ENCODE results near the gene ZNF485. TPM values are rescaled to one million over a fixed set of nuclear protein-coding genes. Genes with fewer than 3 reads are reported as not detected.
"Not testable (repeated sequence)": the region's sequence is repeated elsewhere in the genome, so short reads cannot be mapped to it uniquely, and the experiment has no call there.

ZNF485 gene
- total RNA-seq, 2 experiments from 2014 or later = 1.1 to 1.6 TPM

- ATAC-seq (no peak), DNase-seq (no peak)
- Mint-ChIP-seq H3K36me3 (peaks cover 14% of the 10 kb centered on the region), H3K27ac (no peak overlapping the region), H3K4me3 (no peak overlapping the region), H3K27me3 (no peaks in the 10 kb centered on the region), H3K9me3 (ENCODE audit: low read depth) (peaks cover 25% of the 10 kb centered on the region), H3K4me1 (peaks cover 9% of the 10 kb centered on the region)
- CTCF ChIA-PET = no interaction called here
Observed at GRCh38 chr10:43622038-43622437, 15.8 kb downstream of the ZNF485 start.

DNA sequence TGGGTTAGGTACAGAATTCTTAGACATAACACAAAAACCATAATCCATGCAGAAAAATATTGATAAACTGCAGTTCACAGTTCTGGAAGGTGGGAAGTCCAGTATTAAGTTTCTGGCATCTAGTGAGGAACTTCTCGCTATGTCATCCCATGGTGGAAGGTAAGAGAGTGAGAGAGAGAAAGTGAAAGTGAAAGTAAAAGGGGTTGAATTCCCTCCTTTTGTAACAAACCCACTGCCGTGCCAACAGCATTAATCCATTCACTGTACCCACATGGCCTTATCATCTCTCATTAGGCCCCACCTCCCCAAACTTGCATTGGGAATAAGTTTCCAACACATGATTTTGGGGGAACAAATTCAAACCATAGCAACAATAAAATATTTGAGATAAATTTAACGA is 17.1 kb downstream of the ZNF485 start:
- CTCF ChIA-PET = no interaction called here

GRCh38 chr10:43627942-43628341 is 21.7 kb downstream of the ZNF485 start:
- DNase-seq = no peak

More for the DNA sequence above, 17.1 kb downstream of the ZNF485 start:
- Mint-ChIP-seq H3K4me3 (peak overlapping the region; percentile 30), H3K27ac (no peak overlapping the region), H3K27me3 (no peaks in the 10 kb centered on the region), H3K9me3 (ENCODE audit: low read depth) (peaks cover 23% of the 10 kb centered on the region), H3K36me3 (peaks cover 10% of the 10 kb centered on the region), H3K4me1 (peaks cover 9% of the 10 kb centered on the region)
- DNase-seq = no peak
- peak; percentile 45 for ATAC-seq

DNA sequence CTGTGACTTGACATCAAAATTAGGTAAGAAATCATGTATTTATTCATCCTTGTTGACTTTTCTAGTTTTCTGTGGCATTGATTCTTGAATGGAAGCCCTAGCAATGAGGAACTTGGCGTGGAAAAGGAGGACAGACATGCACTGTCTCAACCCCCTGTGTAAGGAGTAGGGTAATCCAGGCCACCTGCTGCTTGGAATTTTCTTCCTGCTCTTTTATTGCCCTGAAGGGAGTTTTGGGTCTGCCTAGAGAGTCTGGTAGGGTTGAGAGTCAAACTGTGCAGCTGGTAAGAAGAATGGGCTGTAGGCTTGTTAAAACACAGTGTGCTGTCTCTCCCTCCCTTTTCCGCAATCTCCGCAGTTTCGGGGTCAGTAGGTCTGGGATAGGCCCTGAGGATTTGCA is 22.7 kb downstream of the ZNF485 start:
- CTCF ChIA-PET = no interaction called here
- DNase-seq (no peak), ATAC-seq (no peak)
- H3K9me3 Mint-ChIP-seq (ENCODE audit: low read depth) = peaks cover 8% of the 10 kb centered on the region
- no peak overlapping the region for H3K4me3 Mint-ChIP-seq
- no peak overlapping the region for H3K27ac Mint-ChIP-seq
- H3K4me1 Mint-ChIP-seq = no peaks in the 10 kb centered on the region
- H3K27me3 Mint-ChIP-seq = no peaks in the 10 kb centered on the region
- no peaks in the 10 kb centered on the region for H3K36me3 Mint-ChIP-seq

More at GRCh38 chr10:43627942-43628341, 21.7 kb downstream of the ZNF485 start:
- H3K36me3 Mint-ChIP-seq = peaks cover 6% of the 10 kb centered on the region
- peaks cover 9% of the 10 kb centered on the region for H3K9me3 Mint-ChIP-seq (ENCODE audit: low read depth)
- H3K27me3 Mint-ChIP-seq = no peaks in the 10 kb centered on the region
- no peak overlapping the region for H3K27ac Mint-ChIP-seq
- H3K4me1 Mint-ChIP-seq = peaks cover 5% of the 10 kb centered on the region
- no peak for ATAC-seq
- no peak overlapping the region for H3K4me3 Mint-ChIP-seq
- CTCF ChIA-PET = no interaction called here

- H3K27ac Mint-ChIP-seq, CTCF ChIA-PET, H3K4me1 Mint-ChIP-seq, ATAC-seq, H3K36me3 Mint-ChIP-seq, H3K4me3 Mint-ChIP-seq, DNase-seq, H3K27me3 Mint-ChIP-seq: not testable (repeated sequence)
- H3K9me3 Mint-ChIP-seq (ENCODE audit: low read depth) = peaks cover 10% of the 10 kb centered on the region
Observed at GRCh38 chr10:43635816-43636215, 29.6 kb downstream of the ZNF485 start.

DNA sequence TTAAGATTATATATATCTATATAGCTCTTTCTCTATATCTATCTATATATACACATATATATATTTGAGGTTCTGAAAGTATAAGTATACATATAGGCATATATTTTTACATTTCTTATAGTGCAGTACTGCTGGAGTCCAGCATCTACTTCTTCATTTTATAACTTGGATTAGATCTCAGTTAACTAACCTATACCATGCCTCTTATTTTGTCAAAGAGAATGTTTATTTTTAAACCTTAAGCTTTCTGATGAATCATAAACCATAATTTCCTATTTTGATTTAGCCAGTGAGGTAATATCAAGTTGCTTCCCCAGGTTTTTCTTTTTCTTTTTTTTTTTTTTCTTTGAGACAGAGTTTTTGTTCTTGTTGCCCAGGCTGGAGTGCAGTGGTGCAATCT is 34.4 kb downstream of the ZNF485 start:
- Mint-ChIP-seq H3K4me3 (no peak overlapping the region), H3K27ac (no peak overlapping the region), H3K27me3 (no peaks in the 10 kb centered on the region), H3K9me3 (ENCODE audit: low read depth) (peaks cover 35% of the 10 kb centered on the region), H3K4me1 (no peaks in the 10 kb centered on the region), H3K36me3 (peaks cover 28% of the 10 kb centered on the region)
- DNase-seq (no peak), ATAC-seq (no peak)
- CTCF ChIA-PET = no interaction called here

GRCh38 chr10:43644252-43644651 is 38.0 kb downstream of the ZNF485 start:
- DNase-seq (no peak), ATAC-seq (no peak)
- no peak overlapping the region for H3K27ac Mint-ChIP-seq
- peaks cover 4% of the 10 kb centered on the region for H3K27me3 Mint-ChIP-seq
- H3K36me3 Mint-ChIP-seq = peaks cover 44% of the 10 kb centered on the region
- H3K4me3 Mint-ChIP-seq = no peak overlapping the region
- peaks cover 9% of the 10 kb centered on the region for H3K4me1 Mint-ChIP-seq
- CTCF ChIA-PET = no interaction called here
- peaks cover 40% of the 10 kb centered on the region for H3K9me3 Mint-ChIP-seq (ENCODE audit: low read depth)

GRCh38 chr10:43645866-43646265 is 39.6 kb downstream of the ZNF485 start:
- H3K4me3 Mint-ChIP-seq = no peak overlapping the region

GRCh38 chr10:43647576-43647975 is 41.3 kb downstream of the ZNF485 start:
- no peak overlapping the region for H3K27ac Mint-ChIP-seq
- ATAC-seq (no peak), DNase-seq (no peak)
- peaks cover 44% of the 10 kb centered on the region for H3K36me3 Mint-ChIP-seq
- peak overlapping the region; percentile 79 for H3K4me3 Mint-ChIP-seq
- peaks cover 9% of the 10 kb centered on the region for H3K27me3 Mint-ChIP-seq
- peaks cover 25% of the 10 kb centered on the region for H3K9me3 Mint-ChIP-seq (ENCODE audit: low read depth)
- peaks cover 11% of the 10 kb centered on the region for H3K4me1 Mint-ChIP-seq
- CTCF ChIA-PET = interaction anchor here (1.0 to 1.8 kb wide), 2 partner anchors 42 to 392 kb away, joined by 3 to 7 read pairs; no protein-coding TSS in a partner anchor

More at GRCh38 chr10:43645866-43646265, 39.6 kb downstream of the ZNF485 start:
- peaks cover 44% of the 10 kb centered on the region for H3K36me3 Mint-ChIP-seq
- peaks cover 11% of the 10 kb centered on the region for H3K4me1 Mint-ChIP-seq
- CTCF ChIA-PET = no interaction called here
- DNase-seq (no peak), ATAC-seq (no peak)
- H3K9me3 Mint-ChIP-seq (ENCODE audit: low read depth) = peaks cover 37% of the 10 kb centered on the region
- no peak overlapping the region for H3K27ac Mint-ChIP-seq
- peaks cover 9% of the 10 kb centered on the region for H3K27me3 Mint-ChIP-seq

- Mint-ChIP-seq H3K4me1 (peaks cover 11% of the 10 kb centered on the region), H3K27me3 (peaks cover 9% of the 10 kb centered on the region), H3K27ac (no peak overlapping the region), H3K9me3 (ENCODE audit: low read depth) (peaks cover 21% of the 10 kb centered on the region), H3K36me3 (peaks cover 41% of the 10 kb centered on the region), H3K4me3 (peak overlapping the region; percentile 79)
- ATAC-seq = no peak
- CTCF ChIA-PET = interaction anchor here (1.0 to 1.8 kb wide), 2 partner anchors 42 to 392 kb away, joined by 3 to 7 read pairs; no protein-coding TSS in a partner anchor
- no peak for DNase-seq
Observed at GRCh38 chr10:43648095-43648397, 41.8 kb downstream of the ZNF485 start.

DNA sequence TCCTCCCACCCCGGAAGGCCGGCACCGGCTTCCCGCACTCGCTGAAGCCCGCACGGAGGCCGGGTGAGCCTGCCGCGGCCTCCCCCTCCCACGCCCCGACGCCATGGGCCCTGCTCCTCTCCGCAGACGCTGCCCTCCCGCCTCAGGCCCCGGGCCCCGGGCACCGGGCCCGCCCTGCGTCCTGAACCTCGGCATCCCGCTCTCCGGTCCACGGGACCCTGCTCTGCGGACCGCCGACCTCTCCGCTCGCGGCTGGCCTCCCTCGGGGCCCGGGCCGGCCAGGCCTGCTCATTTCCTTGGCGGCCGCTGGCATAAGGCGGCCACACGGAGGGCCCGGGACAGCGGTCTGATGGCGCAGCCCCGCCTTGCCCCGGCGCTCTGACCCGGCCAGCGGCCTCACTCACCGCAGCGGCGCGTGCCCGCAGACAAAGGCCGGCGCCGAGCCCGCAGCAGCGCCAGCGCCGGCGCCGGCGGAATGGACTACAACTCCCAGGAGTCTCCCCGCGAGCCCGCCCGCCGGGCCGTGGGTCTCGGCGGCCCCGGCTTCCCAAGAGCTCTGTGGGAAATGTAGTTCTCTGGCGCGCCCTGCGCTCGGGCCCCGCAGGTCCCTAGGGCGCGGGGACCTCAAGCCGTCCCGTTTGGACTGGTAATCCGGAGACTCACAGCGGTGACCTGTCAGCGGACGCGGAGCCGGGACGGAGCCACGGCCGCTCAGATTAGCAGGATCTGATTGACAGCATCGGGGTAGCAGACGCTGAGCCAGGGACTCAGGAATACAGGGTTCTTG is 42.4 kb downstream of the ZNF485 start, which contains the start of gene ZNF32:
ZNF32 (minus strand) TSS at position 484 of the 787 bp plus-strand sequence. CDS start 2,748 bp downstream, outside the sequence.
- Mint-ChIP-seq H3K27ac (no peak within 1 kb of the TSS), H3K9me3 (ENCODE audit: low read depth) (peaks cover 16% of the 10 kb centered on the region), H3K36me3 (peaks cover 35% of the 10 kb centered on the region), H3K4me1 (peaks cover 11% of the 10 kb centered on the region), H3K27me3 (peaks cover 9% of the 10 kb centered on the region), H3K4me3 (peak within 1 kb of the TSS; percentile 79)
- CTCF ChIA-PET = interaction anchor here (1.0 to 1.8 kb wide), 3 partner anchors 16 to 393 kb away, joined by 3 to 7 read pairs (median 3); no protein-coding TSS in a partner anchor
- ATAC-seq (peak; percentile 99), DNase-seq (peak; percentile 82)

- DNase-seq = no peak
- ATAC-seq = no peak
Observed at GRCh38 chr10:43649185-43649523, 42.9 kb downstream of the ZNF485 start.

GRCh38 chr10:43653746-43654145 is 47.5 kb downstream of the ZNF485 start:
- DNase-seq (no peak), ATAC-seq (no peak)
- no peaks in the 10 kb centered on the region for H3K36me3 Mint-ChIP-seq
- H3K27me3 Mint-ChIP-seq = peaks cover 12% of the 10 kb centered on the region
- H3K9me3 Mint-ChIP-seq (ENCODE audit: low read depth) = no peaks in the 10 kb centered on the region
- CTCF ChIA-PET = no interaction called here
- no peak overlapping the region for H3K27ac Mint-ChIP-seq
- H3K4me1 Mint-ChIP-seq = peaks cover 6% of the 10 kb centered on the region
- H3K4me3 Mint-ChIP-seq = no peak overlapping the region

More at GRCh38 chr10:43649185-43649523, 42.9 kb downstream of the ZNF485 start:
- Mint-ChIP-seq H3K4me1 (peaks cover 11% of the 10 kb centered on the region), H3K9me3 (ENCODE audit: low read depth) (peaks cover 14% of the 10 kb centered on the region), H3K27me3 (peaks cover 9% of the 10 kb centered on the region), H3K27ac (no peak overlapping the region), H3K36me3 (peaks cover 30% of the 10 kb centered on the region), H3K4me3 (peak overlapping the region; percentile 79)
- CTCF ChIA-PET = interaction anchor here (1.3 to 1.8 kb wide), 2 partner anchors 17 to 41 kb away, joined by 3 to 7 read pairs; no protein-coding TSS in a partner anchor

DNA sequence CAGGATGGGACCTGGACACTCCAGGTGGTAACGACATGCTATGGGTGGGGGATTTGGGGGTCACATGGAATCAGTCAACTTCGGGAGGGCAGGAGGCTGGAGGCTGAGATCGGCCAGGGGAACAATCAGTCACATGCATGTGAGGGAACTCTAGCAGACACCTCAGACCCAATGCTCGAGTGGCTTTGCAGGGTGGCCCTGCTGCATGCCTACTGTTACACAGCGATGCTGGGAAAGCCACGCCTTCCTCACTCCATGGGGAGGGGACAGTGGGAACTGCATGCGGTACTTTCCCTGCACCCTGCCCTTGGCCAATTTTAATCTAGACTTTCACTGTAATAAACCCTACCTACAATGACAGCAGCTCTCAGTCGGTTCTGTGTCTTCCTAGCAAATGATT is 49.1 kb downstream of the ZNF485 start:
- peaks cover 8% of the 10 kb centered on the region for H3K27me3 Mint-ChIP-seq
- no peaks in the 10 kb centered on the region for H3K36me3 Mint-ChIP-seq
- no peak overlapping the region for H3K27ac Mint-ChIP-seq
- DNase-seq = no peak
- no peaks in the 10 kb centered on the region for H3K9me3 Mint-ChIP-seq (ENCODE audit: low read depth)
- no peak for ATAC-seq
- H3K4me3 Mint-ChIP-seq = no peak overlapping the region
- no peaks in the 10 kb centered on the region for H3K4me1 Mint-ChIP-seq
- CTCF ChIA-PET = no interaction called here
